ENCODE measurements around the gene LYST.
"Not testable (repeated sequence)": the region's sequence is repeated elsewhere in the genome, so short reads cannot be mapped to it uniquely, and the experiment has no call there.

Gene LYST

GRCh38 chr1:235639226-235640205 is 227.2 kb downstream of the LYST start:
- Histone ChIP-seq H3K4me1 (ENCODE audit: control insufficient read depth, low read length) (no peaks in the 10 kb centered on the region), H3K36me3 (ENCODE audit: control insufficient read depth, low read length) (no peaks in the 10 kb centered on the region), H3K4me3 (ENCODE audit: low read length) (no peak overlapping the region), H3K9me2 (replicated peaks; ENCODE audit: control insufficient read depth, low read length) (no peaks in the 10 kb centered on the region), H3F3A (ENCODE audit: control insufficient read depth, insufficient read depth) (no peaks in the 10 kb centered on the region), H3K27me3 (ENCODE audit: control insufficient read depth, low read length) (peaks cover 6% of the 10 kb centered on the region), H3K27ac (ENCODE audit: low read depth, low read length) (no peak overlapping the region), H3K9me3 (ENCODE audit: control insufficient read depth, insufficient read depth, low read length) (no peaks in the 10 kb centered on the region), H3K4me2 (ENCODE audit: low read length) (no peak overlapping the region), H4K20me1 (ENCODE audit: control insufficient read depth, insufficient read depth, low read depth, low read length) (no peaks in the 10 kb centered on the region), H3K79me2 (ENCODE audit: control insufficient read depth, low read length) (no peaks in the 10 kb centered on the region)
- TF ChIP-seq EZH2phosphoT487 (IDR thresholded peaks at IDR 0.05; ENCODE audit: borderline replicate concordance, low read length), result no peak
- TF ChIP-seq, protein P1, sequence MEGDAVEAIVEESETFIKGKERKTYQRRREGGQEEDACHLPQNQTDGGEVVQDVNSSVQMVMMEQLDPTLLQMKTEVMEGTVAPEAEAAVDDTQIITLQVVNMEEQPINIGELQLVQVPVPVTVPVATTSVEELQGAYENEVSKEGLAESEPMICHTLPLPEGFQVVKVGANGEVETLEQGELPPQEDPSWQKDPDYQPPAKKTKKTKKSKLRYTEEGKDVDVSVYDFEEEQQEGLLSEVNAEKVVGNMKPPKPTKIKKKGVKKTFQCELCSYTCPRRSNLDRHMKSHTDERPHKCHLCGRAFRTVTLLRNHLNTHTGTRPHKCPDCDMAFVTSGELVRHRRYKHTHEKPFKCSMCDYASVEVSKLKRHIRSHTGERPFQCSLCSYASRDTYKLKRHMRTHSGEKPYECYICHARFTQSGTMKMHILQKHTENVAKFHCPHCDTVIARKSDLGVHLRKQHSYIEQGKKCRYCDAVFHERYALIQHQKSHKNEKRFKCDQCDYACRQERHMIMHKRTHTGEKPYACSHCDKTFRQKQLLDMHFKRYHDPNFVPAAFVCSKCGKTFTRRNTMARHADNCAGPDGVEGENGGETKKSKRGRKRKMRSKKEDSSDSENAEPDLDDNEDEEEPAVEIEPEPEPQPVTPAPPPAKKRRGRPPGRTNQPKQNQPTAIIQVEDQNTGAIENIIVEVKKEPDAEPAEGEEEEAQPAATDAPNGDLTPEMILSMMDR (IDR thresholded peaks at IDR 0.05; ENCODE audit: low read depth, low read length, poor library complexity, severe bottlenecking), result no peak

DNA sequence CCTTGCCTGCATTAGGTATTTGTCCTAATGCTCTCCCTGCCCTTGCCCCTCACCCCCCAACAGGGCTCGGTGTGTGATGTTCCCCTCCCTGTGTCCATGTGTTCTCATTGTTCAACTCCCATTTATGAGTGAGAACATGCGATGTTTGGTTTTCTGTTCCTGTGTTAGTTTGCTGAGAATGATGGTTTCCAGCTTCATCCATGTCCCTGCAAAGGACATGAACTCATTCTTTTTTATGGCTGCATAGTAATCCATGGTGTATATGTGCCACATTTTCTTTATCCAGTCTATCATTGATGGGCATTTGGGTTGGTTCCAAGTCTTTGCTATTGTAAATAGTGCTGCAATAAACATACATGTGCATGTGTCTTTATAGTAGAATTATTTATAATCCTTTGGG is 228.1 kb downstream of the LYST start:
- H3F3A ChIP-seq (ENCODE audit: control insufficient read depth, insufficient read depth); H4K20me1 ChIP-seq (ENCODE audit: control insufficient read depth, insufficient read depth, low read depth, low read length); H3K4me1 ChIP-seq (ENCODE audit: control insufficient read depth, low read length); H3K4me2 ChIP-seq (ENCODE audit: low read length); H3K27ac ChIP-seq (ENCODE audit: low read depth, low read length); H3K9me2 ChIP-seq (replicated peaks; ENCODE audit: control insufficient read depth, low read length); H3K9me3 ChIP-seq (ENCODE audit: control insufficient read depth, insufficient read depth, low read length); H3K4me3 ChIP-seq (ENCODE audit: low read length); H3K79me2 ChIP-seq (ENCODE audit: control insufficient read depth, low read length); H3K36me3 ChIP-seq (ENCODE audit: control insufficient read depth, low read length); H3K27me3 ChIP-seq (ENCODE audit: control insufficient read depth, low read length): not testable (repeated sequence)

DNA sequence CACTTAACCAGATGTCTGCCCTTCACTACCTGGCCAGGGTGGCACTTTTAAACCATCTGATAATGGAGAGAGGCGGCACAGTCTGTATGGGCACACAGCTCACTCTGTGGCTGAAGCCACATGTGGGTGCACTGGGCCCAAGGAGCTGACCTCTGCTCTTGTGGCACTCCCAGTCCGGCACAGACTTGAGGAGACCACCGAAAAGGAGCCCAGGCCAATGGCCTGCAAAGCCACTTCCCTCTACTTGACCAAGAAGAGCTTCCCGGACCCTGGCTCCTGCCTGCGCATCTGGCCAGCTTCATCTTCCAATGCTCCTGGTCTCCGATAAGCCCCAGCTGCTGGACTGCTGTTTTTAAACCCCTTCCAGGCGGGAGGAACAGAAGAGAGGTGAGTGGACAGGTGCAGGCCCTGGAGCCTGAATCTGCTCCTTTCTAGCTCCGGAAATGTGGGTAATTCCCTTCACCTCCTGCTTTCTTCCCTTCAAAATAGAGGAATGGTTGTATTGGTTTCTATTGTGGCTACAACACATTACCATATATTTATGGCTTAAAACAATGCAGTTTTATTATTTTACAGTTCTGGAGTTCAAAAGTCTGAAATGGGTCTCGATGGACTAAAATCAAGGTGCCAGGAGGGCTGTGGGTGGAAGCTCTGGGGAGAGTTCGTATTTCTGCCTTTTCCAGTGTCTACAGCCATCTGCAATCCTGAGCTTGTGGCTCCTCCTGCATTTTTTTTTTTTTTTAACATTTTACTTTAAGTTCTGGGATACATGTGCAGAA is 228.8 kb downstream of the LYST start:
- Histone ChIP-seq H3K9me3 (ENCODE audit: control insufficient read depth, insufficient read depth, low read length) (no peaks in the 10 kb centered on the region), H3K4me3 (ENCODE audit: low read length) (no peak overlapping the region), H3K27me3 (ENCODE audit: control insufficient read depth, low read length) (peaks cover 4% of the 10 kb centered on the region), H3K79me2 (ENCODE audit: control insufficient read depth, low read length) (no peaks in the 10 kb centered on the region), H3K36me3 (ENCODE audit: control insufficient read depth, low read length) (no peaks in the 10 kb centered on the region), H3K9me2 (replicated peaks; ENCODE audit: control insufficient read depth, low read length) (no peaks in the 10 kb centered on the region), H4K20me1 (ENCODE audit: control insufficient read depth, insufficient read depth, low read depth, low read length) (no peaks in the 10 kb centered on the region), H3K27ac (ENCODE audit: low read depth, low read length) (no peak overlapping the region), H3K4me2 (ENCODE audit: low read length) (no peak overlapping the region), H3K4me1 (ENCODE audit: control insufficient read depth, low read length) (no peaks in the 10 kb centered on the region), H3F3A (ENCODE audit: control insufficient read depth, insufficient read depth) (no peaks in the 10 kb centered on the region)
- no peak for TF ChIP-seq EZH2phosphoT487 (IDR thresholded peaks at IDR 0.05; ENCODE audit: borderline replicate concordance, low read length)
- TF ChIP-seq, protein P1 (IDR thresholded peaks at IDR 0.05; ENCODE audit: low read depth, low read length, poor library complexity, severe bottlenecking), result no peak

Data from DOHH2 (cell line).